Measurements from ENCODE around the gene RNF112.

Gene RNF112

GRCh38 chr17:19415311-19415710 lies 4.3 kb downstream of the RNF112 start:
- H3K14ac ChIP-seq (ENCODE audit: low read length), result no peak overlapping the region
- no peak overlapping the region for H2BK5ac ChIP-seq (ENCODE audit: low read depth, low read length, poor library complexity)
- no peak overlapping the region for H4K8ac ChIP-seq (ENCODE audit: low read depth, low read length)
- no CpG with 5 or more reads among the region's 13 CpGs for WGBS (ENCODE audit: extremely low coverage, insufficient coverage, insufficient read length)
- no peak overlapping the region for H2BK120ac ChIP-seq (ENCODE audit: insufficient read depth, low read length, poor library complexity)
- H3K36me3 ChIP-seq (ENCODE audit: control insufficient read depth in 1 of 2, insufficient read depth in 2 of 2, low read length in 2 of 2), result no peaks in the 10 kb centered on the region
- H3K4me3 ChIP-seq (ENCODE audit: low read depth, low read length), result no peak overlapping the region
- no peaks in the 10 kb centered on the region for H3K9me3 ChIP-seq (ENCODE audit: insufficient read depth, low read depth, low read length)
- no peak overlapping the region for H3K4ac ChIP-seq (ENCODE audit: low read depth, low read length)
- H3K9ac ChIP-seq (ENCODE audit: low read length), result no peak overlapping the region
- H4K12ac ChIP-seq (ENCODE audit: low read depth, low read length), result no peak overlapping the region
- no peak overlapping the region for H2AFZ ChIP-seq (ENCODE audit: insufficient read depth, low read length, poor library complexity)
- no peak overlapping the region for H2BK12ac ChIP-seq (ENCODE audit: low read length)
- H3K79me1 ChIP-seq (ENCODE audit: low read length), result no peaks in the 10 kb centered on the region
- no peaks in the 10 kb centered on the region for H3K79me2 ChIP-seq (ENCODE audit: control insufficient read depth, insufficient read depth, low read length, poor library complexity)
- no peak overlapping the region for H3K4me2 ChIP-seq (ENCODE audit: low read length)
- no peak overlapping the region for H3K18ac ChIP-seq (ENCODE audit: low read length)
- no peak overlapping the region for H3K27ac ChIP-seq (ENCODE audit: low read depth, low read length)
- H2AK5ac ChIP-seq (ENCODE audit: low read length), result no peak overlapping the region
- no peak for DNase-seq
- no peaks in the 10 kb centered on the region for H3K4me1 ChIP-seq (ENCODE audit: control insufficient read depth in 1 of 2, insufficient read depth in 2 of 2, low read length in 2 of 2)
- no peaks in the 10 kb centered on the region for H3K27me3 ChIP-seq (ENCODE audit: insufficient read depth, low read length)
- no peak overlapping the region for H3K23ac ChIP-seq (ENCODE audit: low read length)
- H4K91ac ChIP-seq (ENCODE audit: low read depth, low read length), result no peak overlapping the region

DNA sequence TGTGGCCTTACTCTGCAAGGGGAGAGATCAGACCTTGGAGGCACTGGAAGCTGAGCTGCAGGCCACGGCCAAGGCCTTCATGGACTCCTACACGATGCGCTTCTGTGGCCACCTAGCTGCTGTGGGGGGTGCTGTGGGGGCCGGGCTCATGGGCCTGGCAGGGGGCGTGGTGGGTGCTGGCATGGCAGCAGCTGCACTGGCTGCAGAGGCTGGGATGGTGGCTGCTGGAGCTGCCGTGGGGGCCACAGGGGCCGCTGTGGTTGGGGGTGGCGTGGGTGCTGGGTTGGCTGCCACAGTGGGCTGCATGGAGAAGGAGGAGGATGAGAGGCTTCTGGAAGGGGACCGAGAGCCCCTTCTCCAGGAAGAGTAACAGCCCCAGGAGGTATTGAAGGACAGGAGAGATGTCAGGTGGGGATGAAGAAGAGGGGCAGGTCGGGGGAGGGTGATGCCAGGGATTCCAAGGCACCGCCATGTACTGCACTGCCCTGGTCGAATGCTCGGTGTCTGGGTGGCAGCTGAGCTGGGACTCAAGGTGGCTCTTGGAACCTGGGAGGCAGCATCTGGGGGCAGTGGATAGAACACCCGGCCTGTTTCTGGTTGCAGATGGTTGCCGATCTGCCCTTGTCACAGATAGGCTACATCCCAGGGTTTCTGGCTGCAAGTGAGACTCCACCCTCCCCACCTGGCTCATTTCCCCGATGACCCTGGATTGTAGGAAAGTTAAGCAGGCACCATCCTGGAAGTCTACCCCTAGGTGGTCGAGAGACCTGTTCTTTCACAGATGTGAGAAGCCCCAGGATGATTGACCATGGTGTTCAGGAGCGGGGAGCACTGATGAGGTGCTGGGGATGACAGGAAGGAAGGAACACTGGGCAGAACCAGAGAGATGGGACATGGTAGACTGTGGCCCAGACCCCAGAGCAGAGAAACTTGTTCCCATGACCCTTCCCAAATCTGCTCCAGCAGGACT lies 5.1 kb downstream of the RNF112 start:
- Histone ChIP-seq H3K4me3 (ENCODE audit: low read depth, low read length) (no peak overlapping the region), H3K4me2 (ENCODE audit: low read length) (no peak overlapping the region), H3K9ac (ENCODE audit: low read length) (no peak overlapping the region), H2AFZ (ENCODE audit: insufficient read depth, low read length, poor library complexity) (no peak overlapping the region), H3K9me3 (ENCODE audit: insufficient read depth, low read depth, low read length) (no peaks in the 10 kb centered on the region), H2BK120ac (ENCODE audit: insufficient read depth, low read length, poor library complexity) (no peak overlapping the region), H2AK5ac (ENCODE audit: low read length) (no peak overlapping the region), H4K12ac (ENCODE audit: low read depth, low read length) (no peak overlapping the region), H3K23ac (ENCODE audit: low read length) (no peak overlapping the region), H3K4me1 (ENCODE audit: control insufficient read depth in 1 of 2, insufficient read depth in 2 of 2, low read length in 2 of 2) (no peaks in the 10 kb centered on the region), H3K14ac (ENCODE audit: low read length) (no peak overlapping the region), H3K36me3 (ENCODE audit: control insufficient read depth in 1 of 2, insufficient read depth in 2 of 2, low read length in 2 of 2) (no peaks in the 10 kb centered on the region), H4K8ac (ENCODE audit: low read depth, low read length) (no peak overlapping the region), H3K18ac (ENCODE audit: low read length) (no peak overlapping the region), H3K79me2 (ENCODE audit: control insufficient read depth, insufficient read depth, low read length, poor library complexity) (no peaks in the 10 kb centered on the region), H2BK12ac (ENCODE audit: low read length) (no peak overlapping the region), H2BK5ac (ENCODE audit: low read depth, low read length, poor library complexity) (no peak overlapping the region), H3K27ac (ENCODE audit: low read depth, low read length) (no peak overlapping the region), H3K27me3 (ENCODE audit: insufficient read depth, low read length) (no peaks in the 10 kb centered on the region), H4K91ac (ENCODE audit: low read depth, low read length) (no peak overlapping the region), H3K4ac (ENCODE audit: low read depth, low read length) (no peak overlapping the region), H3K79me1 (ENCODE audit: low read length) (no peaks in the 10 kb centered on the region)
- WGBS (ENCODE audit: extremely low coverage, insufficient coverage, insufficient read length), result no CpG with 5 or more reads among the region's 18 CpGs
- DNase-seq, result no peak

DNA sequence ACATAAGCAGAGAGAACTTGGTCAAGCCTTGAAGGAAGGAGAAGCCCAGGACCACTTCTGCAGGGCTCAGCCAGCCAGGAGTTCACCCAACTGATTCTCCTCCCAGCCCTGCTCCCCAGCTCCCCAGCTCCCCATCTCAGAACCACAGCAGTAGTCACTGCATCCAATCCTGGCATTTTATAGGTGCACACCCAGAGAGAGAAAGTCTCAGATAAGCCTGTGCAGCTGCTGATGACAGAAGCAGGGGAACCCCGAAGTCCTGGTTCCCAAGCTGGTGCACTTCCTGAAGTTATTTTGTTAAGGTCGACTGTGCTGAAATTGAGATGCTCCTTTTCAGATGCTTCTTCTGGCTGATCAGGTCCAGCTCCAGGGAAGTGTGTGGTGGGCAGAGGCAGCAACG lies 6.6 kb downstream of the RNF112 start:
- Histone ChIP-seq H4K12ac (ENCODE audit: low read depth, low read length) (no peak overlapping the region), H3K36me3 (ENCODE audit: control insufficient read depth in 1 of 2, insufficient read depth in 2 of 2, low read length in 2 of 2) (no peaks in the 10 kb centered on the region), H3K23ac (ENCODE audit: low read length) (no peak overlapping the region), H2BK120ac (ENCODE audit: insufficient read depth, low read length, poor library complexity) (no peak overlapping the region), H2BK12ac (ENCODE audit: low read length) (no peak overlapping the region), H3K9ac (ENCODE audit: low read length) (no peak overlapping the region), H3K27me3 (ENCODE audit: insufficient read depth, low read length) (no peaks in the 10 kb centered on the region), H3K18ac (ENCODE audit: low read length) (no peak overlapping the region), H2AK5ac (ENCODE audit: low read length) (no peak overlapping the region), H3K9me3 (ENCODE audit: insufficient read depth, low read depth, low read length) (no peaks in the 10 kb centered on the region), H2AFZ (ENCODE audit: insufficient read depth, low read length, poor library complexity) (no peak overlapping the region), H3K79me2 (ENCODE audit: control insufficient read depth, insufficient read depth, low read length, poor library complexity) (no peaks in the 10 kb centered on the region), H4K8ac (ENCODE audit: low read depth, low read length) (no peak overlapping the region), H3K14ac (ENCODE audit: low read length) (no peak overlapping the region), H3K79me1 (ENCODE audit: low read length) (no peaks in the 10 kb centered on the region), H3K4me2 (ENCODE audit: low read length) (no peak overlapping the region), H3K4ac (ENCODE audit: low read depth, low read length) (no peak overlapping the region), H3K4me1 (ENCODE audit: control insufficient read depth in 1 of 2, insufficient read depth in 2 of 2, low read length in 2 of 2) (no peaks in the 10 kb centered on the region), H4K91ac (ENCODE audit: low read depth, low read length) (no peak overlapping the region), H3K27ac (ENCODE audit: low read depth, low read length) (no peak overlapping the region), H3K4me3 (ENCODE audit: low read depth, low read length) (no peak overlapping the region), H2BK5ac (ENCODE audit: low read depth, low read length, poor library complexity) (no peak overlapping the region)
- no CpG with 5 or more reads among the region's 3 CpGs for WGBS (ENCODE audit: extremely low coverage, insufficient coverage, insufficient read length)
- DNase-seq, result no peak

DNA sequence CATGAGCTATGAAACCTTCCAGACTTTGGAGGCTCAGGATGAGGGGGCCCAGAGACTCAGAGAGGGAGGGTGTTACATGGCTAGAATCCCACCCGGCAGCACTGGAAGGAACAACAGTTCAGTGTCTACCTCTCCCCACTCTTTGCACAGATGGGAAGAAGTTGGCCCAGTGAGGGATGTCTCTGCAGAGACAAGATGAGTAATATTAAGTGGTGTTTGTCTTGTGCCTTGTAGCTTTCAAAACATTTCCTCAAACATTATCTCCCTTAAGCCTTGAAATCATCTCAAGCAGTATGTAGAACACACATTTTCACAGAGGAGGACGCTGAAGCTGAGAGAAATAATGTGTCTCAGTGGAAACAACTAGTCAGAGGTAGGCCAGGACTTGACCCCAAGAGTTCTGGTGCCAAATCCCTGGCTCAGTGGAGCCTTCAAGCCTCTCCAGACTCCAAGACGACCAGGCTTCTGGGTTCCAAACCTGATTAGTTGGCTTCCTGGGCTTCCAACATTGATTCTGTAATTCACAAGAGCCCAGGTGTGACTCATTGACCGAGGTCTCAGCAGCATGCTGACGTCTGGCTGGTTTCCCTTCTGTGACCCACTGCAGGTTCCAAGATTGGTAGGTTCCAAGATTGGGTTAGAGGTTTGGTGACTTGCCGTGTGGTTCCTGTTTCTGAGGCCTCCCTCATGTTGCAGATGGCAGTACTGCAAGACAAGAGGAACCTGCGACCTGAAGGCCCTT lies 7.4 kb downstream of the RNF112 start:
- Histone ChIP-seq H2BK12ac (ENCODE audit: low read length) (no peak overlapping the region), H2AFZ (ENCODE audit: insufficient read depth, low read length, poor library complexity) (no peak overlapping the region), H4K8ac (ENCODE audit: low read depth, low read length) (no peak overlapping the region), H3K9ac (ENCODE audit: low read length) (no peak overlapping the region), H2AK5ac (ENCODE audit: low read length) (no peak overlapping the region), H3K18ac (ENCODE audit: low read length) (no peak overlapping the region), H3K4ac (ENCODE audit: low read depth, low read length) (no peak overlapping the region), H3K79me2 (ENCODE audit: control insufficient read depth, insufficient read depth, low read length, poor library complexity) (no peaks in the 10 kb centered on the region), H3K27me3 (ENCODE audit: insufficient read depth, low read length) (no peaks in the 10 kb centered on the region), H3K9me3 (ENCODE audit: insufficient read depth, low read depth, low read length) (no peaks in the 10 kb centered on the region), H3K4me1 (ENCODE audit: control insufficient read depth in 1 of 2, insufficient read depth in 2 of 2, low read length in 2 of 2) (no peaks in the 10 kb centered on the region), H3K79me1 (ENCODE audit: low read length) (no peaks in the 10 kb centered on the region), H3K27ac (ENCODE audit: low read depth, low read length) (no peak overlapping the region), H4K91ac (ENCODE audit: low read depth, low read length) (no peak overlapping the region), H2BK120ac (ENCODE audit: insufficient read depth, low read length, poor library complexity) (no peak overlapping the region), H3K14ac (ENCODE audit: low read length) (no peak overlapping the region), H2BK5ac (ENCODE audit: low read depth, low read length, poor library complexity) (no peak overlapping the region), H3K23ac (ENCODE audit: low read length) (no peak overlapping the region), H3K36me3 (ENCODE audit: control insufficient read depth in 1 of 2, insufficient read depth in 2 of 2, low read length in 2 of 2) (no peaks in the 10 kb centered on the region), H3K4me2 (ENCODE audit: low read length) (no peak overlapping the region), H4K12ac (ENCODE audit: low read depth, low read length) (no peak overlapping the region), H3K4me3 (ENCODE audit: low read depth, low read length) (no peak overlapping the region)
- no peak for DNase-seq
- WGBS (ENCODE audit: extremely low coverage, insufficient coverage, insufficient read length), result no CpG with 5 or more reads among the region's 7 CpGs
